Nephron (organoid): ENCODE data around the gene TRAF1.

ENCODE experiments used
- H3K27ac Mint-ChIP-seq, 3 experiments: 2 replicates each; pipeline ENCODE4 v1.8.0; 2020; ENCODE audit warnings: mixed read lengths in 3 of 3, mild to moderate bottlenecking in 2 of 3, moderate library complexity in 1 of 3
- H3K27me3 Mint-ChIP-seq: 2 replicates; pipeline ENCODE4 v1.8.0; 2021; ENCODE audit warnings: low read depth, mild to moderate bottlenecking, moderate library complexity, mixed read lengths
- H3K36me3 Mint-ChIP-seq: 2 replicates; pipeline ENCODE4 v1.8.0; 2020; ENCODE audit warnings: low read depth, mixed read lengths
- H3K4me1 Mint-ChIP-seq: 2 replicates; pipeline ENCODE4 v1.8.0; 2020; ENCODE audit warnings: mixed read lengths
- H3K4me3 Mint-ChIP-seq, 3 experiments: 2 replicates each; pipeline ENCODE4 v1.8.0; 2020; ENCODE audit warnings: mild to moderate bottlenecking in 3 of 3, mixed read lengths in 3 of 3, moderate library complexity in 2 of 3
- H3K9me3 Mint-ChIP-seq: 2 replicates; pipeline ENCODE4 v1.8.0; 2020; ENCODE audit warnings: mixed read lengths
- TF ChIP-seq, protein P1 (sequence below), 3 experiments: fragments of 200-600 bp; sonication (generic); IDR thresholded peaks; one replicate each; pipeline ENCODE4 v1.5.0; 2021; ENCODE audit warnings: antibody characterized with exemption in 3 of 3; ENCODE audit not compliant: unreplicated experiment in 3 of 3

Gene TRAF1

DNA sequence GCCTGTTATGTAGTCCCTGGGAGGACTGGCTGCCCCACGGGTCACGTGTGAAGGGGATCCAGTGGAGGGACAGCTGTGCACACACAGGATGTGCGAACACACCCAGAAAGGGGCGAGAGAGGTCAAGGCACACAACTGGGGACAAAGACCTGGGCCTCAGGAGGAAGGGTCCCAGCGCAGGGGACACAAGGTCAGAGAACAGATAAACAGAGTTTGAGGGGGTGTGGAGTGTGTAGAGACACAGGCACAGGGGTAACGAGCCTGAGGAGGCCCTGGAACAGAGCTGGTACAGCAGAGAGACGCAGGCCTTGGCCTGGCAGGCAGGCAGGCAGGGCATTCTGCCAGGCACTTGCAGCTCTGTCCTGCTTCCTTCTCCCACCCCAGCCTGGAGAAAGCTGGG, 69.1 kb downstream of the TRAF1 start:
- Mint-ChIP-seq H3K9me3 (no peaks in the 10 kb centered on the region), H3K36me3 (peaks cover 16% of the 10 kb centered on the region), H3K4me1 (peaks cover 28% of the 10 kb centered on the region), H3K4me3 (no peak overlapping the region), H3K27me3 (no peaks in the 10 kb centered on the region), H3K27ac (no peak overlapping the region)
- TF ChIP-seq, protein P1, sequence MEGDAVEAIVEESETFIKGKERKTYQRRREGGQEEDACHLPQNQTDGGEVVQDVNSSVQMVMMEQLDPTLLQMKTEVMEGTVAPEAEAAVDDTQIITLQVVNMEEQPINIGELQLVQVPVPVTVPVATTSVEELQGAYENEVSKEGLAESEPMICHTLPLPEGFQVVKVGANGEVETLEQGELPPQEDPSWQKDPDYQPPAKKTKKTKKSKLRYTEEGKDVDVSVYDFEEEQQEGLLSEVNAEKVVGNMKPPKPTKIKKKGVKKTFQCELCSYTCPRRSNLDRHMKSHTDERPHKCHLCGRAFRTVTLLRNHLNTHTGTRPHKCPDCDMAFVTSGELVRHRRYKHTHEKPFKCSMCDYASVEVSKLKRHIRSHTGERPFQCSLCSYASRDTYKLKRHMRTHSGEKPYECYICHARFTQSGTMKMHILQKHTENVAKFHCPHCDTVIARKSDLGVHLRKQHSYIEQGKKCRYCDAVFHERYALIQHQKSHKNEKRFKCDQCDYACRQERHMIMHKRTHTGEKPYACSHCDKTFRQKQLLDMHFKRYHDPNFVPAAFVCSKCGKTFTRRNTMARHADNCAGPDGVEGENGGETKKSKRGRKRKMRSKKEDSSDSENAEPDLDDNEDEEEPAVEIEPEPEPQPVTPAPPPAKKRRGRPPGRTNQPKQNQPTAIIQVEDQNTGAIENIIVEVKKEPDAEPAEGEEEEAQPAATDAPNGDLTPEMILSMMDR (IDR thresholded peaks at IDR 0.05; ENCODE audit: unreplicated experiment in 3 of 3), result no peak

DNA sequence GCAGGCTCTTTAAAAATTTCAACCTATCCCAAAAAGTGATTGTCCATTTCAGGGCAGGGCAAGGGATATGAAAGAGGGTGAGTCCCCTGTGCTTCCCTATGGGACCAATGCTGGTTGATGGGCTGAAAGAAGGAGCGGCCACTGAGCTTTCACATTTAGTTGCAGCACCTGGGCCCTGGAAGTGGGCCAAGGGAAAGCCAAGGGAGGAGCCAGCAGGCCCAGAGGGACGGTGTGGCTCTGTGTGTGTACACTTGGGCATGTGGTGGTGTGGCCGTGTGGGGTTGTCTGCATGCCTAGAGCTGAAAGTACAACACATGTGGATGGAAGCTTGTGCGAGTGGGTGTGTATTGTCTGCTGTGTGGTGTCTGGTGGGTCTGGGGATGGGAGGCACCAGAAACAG, 69.9 kb downstream of the TRAF1 start:
- Mint-ChIP-seq H3K9me3 (no peaks in the 10 kb centered on the region), H3K27ac (no peak overlapping the region), H3K4me1 (peaks cover 30% of the 10 kb centered on the region), H3K27me3 (no peaks in the 10 kb centered on the region), H3K4me3 (no peak overlapping the region), H3K36me3 (peaks cover 16% of the 10 kb centered on the region)
- TF ChIP-seq, protein P1 (IDR thresholded peaks at IDR 0.05; ENCODE audit: unreplicated experiment in 3 of 3), result no peak

DNA sequence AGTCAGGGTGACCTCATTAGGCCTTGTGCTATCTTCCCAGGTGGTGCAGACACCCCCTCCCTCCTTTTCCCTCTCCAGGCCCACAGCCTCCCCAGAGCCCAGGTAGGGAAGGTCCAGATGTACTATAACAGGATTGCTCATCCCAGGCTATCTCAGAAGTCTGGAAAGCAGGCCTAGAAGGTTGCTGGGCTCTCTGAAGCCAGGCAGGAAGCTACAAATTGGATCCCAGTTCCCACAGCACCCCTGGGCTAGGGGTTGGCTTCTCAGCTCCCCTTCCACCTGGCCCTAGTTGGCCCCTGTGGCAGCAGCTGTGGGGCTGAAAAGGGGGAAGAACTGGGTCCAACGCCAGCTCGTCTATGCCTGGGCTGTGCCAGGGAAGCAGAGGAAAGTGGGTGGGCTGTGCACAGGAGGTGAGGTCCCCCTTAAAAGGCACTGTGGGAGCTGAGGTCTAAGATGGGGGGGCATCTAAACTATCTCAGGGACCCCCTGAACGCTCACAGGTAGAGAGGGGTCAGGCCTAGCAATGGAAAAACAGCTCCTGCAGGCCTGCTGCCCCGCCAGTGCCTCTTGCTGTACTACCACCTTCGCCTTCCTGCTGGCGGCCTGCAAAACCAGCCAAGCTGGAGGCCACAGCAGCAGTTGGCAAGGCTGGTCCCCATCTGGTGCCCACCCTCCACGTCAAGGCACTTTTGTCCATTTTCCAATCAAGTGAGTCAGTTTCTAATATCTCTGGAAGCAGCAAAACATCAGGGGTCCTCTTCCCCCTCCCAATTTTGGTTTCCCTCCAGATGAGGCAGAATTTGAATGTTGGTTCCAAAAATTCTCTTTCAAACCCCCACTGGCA, 70.5 kb downstream of the TRAF1 start:
- H3K27ac Mint-ChIP-seq, result no peak overlapping the region
- no peaks in the 10 kb centered on the region for H3K27me3 Mint-ChIP-seq
- H3K9me3 Mint-ChIP-seq, result no peaks in the 10 kb centered on the region
- H3K4me1 Mint-ChIP-seq, result peaks cover 30% of the 10 kb centered on the region
- no peak overlapping the region for H3K4me3 Mint-ChIP-seq
- TF ChIP-seq, protein P1 (IDR thresholded peaks at IDR 0.05; ENCODE audit: unreplicated experiment in 3 of 3), result no peak
- H3K36me3 Mint-ChIP-seq, result peaks cover 14% of the 10 kb centered on the region

DNA sequence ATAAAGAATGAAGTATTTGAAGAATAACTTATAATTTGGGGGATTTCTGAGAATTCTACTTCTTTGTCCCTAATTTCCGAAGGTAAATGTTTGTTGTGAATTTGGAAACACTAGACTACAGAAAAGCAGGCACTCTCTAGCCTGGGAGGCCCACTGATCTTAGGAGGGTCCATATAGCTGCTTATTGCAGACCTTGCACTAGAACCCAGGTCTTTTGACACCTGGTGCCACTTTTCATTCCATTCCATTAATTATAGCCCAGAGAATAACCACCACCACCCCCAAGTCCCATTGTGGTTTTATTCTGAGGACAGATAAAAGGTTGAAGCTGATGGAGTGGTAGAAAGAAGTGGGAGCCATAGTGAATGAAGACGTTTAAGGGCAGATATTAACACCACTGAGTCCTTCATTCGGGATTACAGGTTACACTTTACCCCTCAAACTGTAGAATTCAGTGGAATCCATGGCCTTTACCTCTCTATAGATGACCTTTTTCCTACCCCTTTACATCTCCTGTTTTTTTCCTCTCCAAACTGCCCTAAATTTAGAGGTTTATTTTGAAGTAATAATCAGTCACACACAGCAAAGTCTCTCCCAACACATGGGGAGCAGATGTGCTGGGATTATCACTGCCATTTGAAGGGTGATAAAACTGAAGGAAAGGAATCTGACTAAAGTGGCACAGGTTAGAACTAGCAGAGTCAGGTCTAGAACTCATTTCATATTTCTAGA, 71.8 kb downstream of the TRAF1 start:
- no peak overlapping the region for H3K4me3 Mint-ChIP-seq
- peaks cover 5% of the 10 kb centered on the region for H3K36me3 Mint-ChIP-seq
- H3K4me1 Mint-ChIP-seq, result peaks cover 28% of the 10 kb centered on the region
- H3K9me3 Mint-ChIP-seq, result no peaks in the 10 kb centered on the region
- TF ChIP-seq, protein P1 (IDR thresholded peaks at IDR 0.05; ENCODE audit: unreplicated experiment in 3 of 3), result no peak
- no peaks in the 10 kb centered on the region for H3K27me3 Mint-ChIP-seq
- H3K27ac Mint-ChIP-seq, result no peak overlapping the region

DNA sequence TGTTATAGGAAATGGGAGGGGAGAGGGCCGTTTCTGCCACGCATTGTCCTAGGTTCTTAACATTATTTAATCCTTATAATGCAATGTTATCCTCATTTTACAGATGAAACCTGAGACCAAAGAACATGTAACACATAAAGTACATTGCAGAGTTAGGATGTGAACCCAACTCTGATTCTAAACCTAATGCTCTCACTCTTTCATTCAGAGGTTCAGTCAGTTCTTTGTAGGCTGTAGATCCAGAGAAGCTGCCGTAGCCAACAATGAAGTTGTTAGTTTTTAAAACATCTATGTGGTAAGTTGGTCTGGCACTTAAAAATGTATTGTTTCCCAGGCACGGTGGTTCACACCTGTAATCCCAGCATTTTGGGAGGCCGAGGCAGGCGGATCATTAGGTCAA, 73.4 kb downstream of the TRAF1 start:
- H3K4me1 Mint-ChIP-seq, result peaks cover 17% of the 10 kb centered on the region
- no peak overlapping the region for H3K4me3 Mint-ChIP-seq
- TF ChIP-seq, protein P1 (IDR thresholded peaks at IDR 0.05; ENCODE audit: unreplicated experiment in 3 of 3), result no peak
- H3K27ac Mint-ChIP-seq, result peak overlapping the region in 1 of 3 experiments; percentile 15
- no peaks in the 10 kb centered on the region for H3K27me3 Mint-ChIP-seq
- H3K36me3 Mint-ChIP-seq, result peaks cover 3% of the 10 kb centered on the region
- H3K9me3 Mint-ChIP-seq, result no peaks in the 10 kb centered on the region
